ENCODE measurements around the gene ITIH6. TPM values are rescaled to one million over a fixed set of nuclear protein-coding genes. Genes with fewer than 3 reads are reported as not detected.
"Not testable (repeated sequence)": the region's sequence is repeated elsewhere in the genome, so short reads cannot be mapped to it uniquely, and the experiment has no call there.

The ITIH6 gene
- not detected in 2 replicates for total RNA-seq (2014; rRNA removed; shearing (Covaris generic))

GRCh38 chrX:54798137-54798536 lies at the start of gene ITIH6:
TSS of gene ITIH6 (minus strand) at chrX:54798255. CDS start at chrX:54798210, 45 bp downstream.
- no peaks in the 10 kb centered on the region for H3K36me3 ChIP-seq (replicated peaks; ENCODE audit: control insufficient read depth, insufficient read depth, low read length)
- no peak within 1 kb of the TSS for H3K4me3 ChIP-seq (ENCODE audit: insufficient read depth, low read depth, low read length)
- no peaks in the 10 kb centered on the region for H3K27me3 ChIP-seq (ENCODE audit: control insufficient read depth, insufficient read depth, low read length)
- no peak for DNase-seq

- not testable (repeated sequence) for H3K4me3 ChIP-seq (ENCODE audit: insufficient read depth, low read depth, low read length); H3K27me3 ChIP-seq (ENCODE audit: control insufficient read depth, insufficient read depth, low read length); DNase-seq; H3K36me3 ChIP-seq (replicated peaks; ENCODE audit: control insufficient read depth, insufficient read depth, low read length)
Observed at GRCh38 chrX:54847700-54848099, 49.6 kb upstream of the ITIH6 start.

GRCh38 chrX:54843050-54843449 lies 45.0 kb upstream of the ITIH6 start:
- H3K4me3 ChIP-seq (ENCODE audit: insufficient read depth, low read depth, low read length), result no peak overlapping the region
- no peak for DNase-seq
- H3K36me3 ChIP-seq (replicated peaks; ENCODE audit: control insufficient read depth, insufficient read depth, low read length), result no peaks in the 10 kb centered on the region
- no peaks in the 10 kb centered on the region for H3K27me3 ChIP-seq (ENCODE audit: control insufficient read depth, insufficient read depth, low read length)

- no peaks in the 10 kb centered on the region for H3K27me3 ChIP-seq (ENCODE audit: control insufficient read depth, insufficient read depth, low read length)
Observed at GRCh38 chrX:54842607-54843006, 44.6 kb upstream of the ITIH6 start.

GRCh38 chrX:54841184-54841874 lies 43.3 kb upstream of the ITIH6 start:
- H3K4me3 ChIP-seq (ENCODE audit: insufficient read depth, low read depth, low read length); DNase-seq; H3K27me3 ChIP-seq (ENCODE audit: control insufficient read depth, insufficient read depth, low read length); H3K36me3 ChIP-seq (replicated peaks; ENCODE audit: control insufficient read depth, insufficient read depth, low read length): not testable (repeated sequence)

More at GRCh38 chrX:54842607-54843006, 44.6 kb upstream of the ITIH6 start:
- Histone ChIP-seq H3K4me3 (ENCODE audit: insufficient read depth, low read depth, low read length) (no peak overlapping the region), H3K36me3 (replicated peaks; ENCODE audit: control insufficient read depth, insufficient read depth, low read length) (no peaks in the 10 kb centered on the region)
- no peak for DNase-seq

- no peak for DNase-seq
- Histone ChIP-seq H3K27me3 (ENCODE audit: control insufficient read depth, insufficient read depth, low read length) (no peaks in the 10 kb centered on the region), H3K4me3 (ENCODE audit: insufficient read depth, low read depth, low read length) (no peak overlapping the region), H3K36me3 (replicated peaks; ENCODE audit: control insufficient read depth, insufficient read depth, low read length) (no peaks in the 10 kb centered on the region)
Observed at GRCh38 chrX:54838583-54838982, 40.5 kb upstream of the ITIH6 start.

- no peak for DNase-seq
- H3K27me3 ChIP-seq (ENCODE audit: control insufficient read depth, insufficient read depth, low read length), result no peaks in the 10 kb centered on the region
- H3K4me3 ChIP-seq (ENCODE audit: insufficient read depth, low read depth, low read length), result no peak overlapping the region
- no peaks in the 10 kb centered on the region for H3K36me3 ChIP-seq (replicated peaks; ENCODE audit: control insufficient read depth, insufficient read depth, low read length)
Observed at GRCh38 chrX:54826598-54826997, 28.5 kb upstream of the ITIH6 start.

GRCh38 chrX:54825716-54826438 lies 27.8 kb upstream of the ITIH6 start:
- Histone ChIP-seq H3K36me3 (replicated peaks; ENCODE audit: control insufficient read depth, insufficient read depth, low read length) (no peaks in the 10 kb centered on the region), H3K27me3 (ENCODE audit: control insufficient read depth, insufficient read depth, low read length) (no peaks in the 10 kb centered on the region), H3K4me3 (ENCODE audit: insufficient read depth, low read depth, low read length) (no peak overlapping the region)
- peak; percentile 24 for DNase-seq

- H3K27me3 ChIP-seq (ENCODE audit: control insufficient read depth, insufficient read depth, low read length), result no peaks in the 10 kb centered on the region
- H3K36me3 ChIP-seq (replicated peaks; ENCODE audit: control insufficient read depth, insufficient read depth, low read length), result no peaks in the 10 kb centered on the region
- DNase-seq, result no peak
- H3K4me3 ChIP-seq (ENCODE audit: insufficient read depth, low read depth, low read length), result no peak overlapping the region
Observed at GRCh38 chrX:54824722-54825121, 26.7 kb upstream of the ITIH6 start.

GRCh38 chrX:54824195-54824594 lies 26.1 kb upstream of the ITIH6 start:
- DNase-seq, result peak; percentile 1

GRCh38 chrX:54821310-54821709 lies 23.3 kb upstream of the ITIH6 start:
- no peak overlapping the region for H3K4me3 ChIP-seq (ENCODE audit: insufficient read depth, low read depth, low read length)
- H3K27me3 ChIP-seq (ENCODE audit: control insufficient read depth, insufficient read depth, low read length), result no peaks in the 10 kb centered on the region
- H3K36me3 ChIP-seq (replicated peaks; ENCODE audit: control insufficient read depth, insufficient read depth, low read length), result no peaks in the 10 kb centered on the region
- peak; percentile 3 for DNase-seq

More at GRCh38 chrX:54824195-54824594, 26.1 kb upstream of the ITIH6 start:
- H3K4me3 ChIP-seq (ENCODE audit: insufficient read depth, low read depth, low read length), result no peak overlapping the region
- H3K27me3 ChIP-seq (ENCODE audit: control insufficient read depth, insufficient read depth, low read length), result no peaks in the 10 kb centered on the region
- no peaks in the 10 kb centered on the region for H3K36me3 ChIP-seq (replicated peaks; ENCODE audit: control insufficient read depth, insufficient read depth, low read length)

GRCh38 chrX:54820737-54821136 lies 22.7 kb upstream of the ITIH6 start:
- no peaks in the 10 kb centered on the region for H3K27me3 ChIP-seq (ENCODE audit: control insufficient read depth, insufficient read depth, low read length)
- H3K4me3 ChIP-seq (ENCODE audit: insufficient read depth, low read depth, low read length), result no peak overlapping the region
- DNase-seq, result peak; percentile 4
- no peaks in the 10 kb centered on the region for H3K36me3 ChIP-seq (replicated peaks; ENCODE audit: control insufficient read depth, insufficient read depth, low read length)

GRCh38 chrX:54819201-54819600 lies 21.1 kb upstream of the ITIH6 start:
- no peak for DNase-seq

GRCh38 chrX:54818221-54818620 lies 20.2 kb upstream of the ITIH6 start:
- DNase-seq, result peak; percentile 22
- Histone ChIP-seq H3K4me3 (ENCODE audit: insufficient read depth, low read depth, low read length) (no peak overlapping the region), H3K36me3 (replicated peaks; ENCODE audit: control insufficient read depth, insufficient read depth, low read length) (peaks cover 9% of the 10 kb centered on the region)

More at GRCh38 chrX:54819201-54819600, 21.1 kb upstream of the ITIH6 start:
- Histone ChIP-seq H3K4me3 (ENCODE audit: insufficient read depth, low read depth, low read length) (no peak overlapping the region), H3K27me3 (ENCODE audit: control insufficient read depth, insufficient read depth, low read length) (no peaks in the 10 kb centered on the region), H3K36me3 (replicated peaks; ENCODE audit: control insufficient read depth, insufficient read depth, low read length) (peaks cover 4% of the 10 kb centered on the region)

GRCh38 chrX:54817220-54817820 lies 19.3 kb upstream of the ITIH6 start:
- Histone ChIP-seq H3K4me3 (ENCODE audit: insufficient read depth, low read depth, low read length) (no peak overlapping the region), H3K36me3 (replicated peaks; ENCODE audit: control insufficient read depth, insufficient read depth, low read length) (peaks cover 12% of the 10 kb centered on the region), H3K27me3 (ENCODE audit: control insufficient read depth, insufficient read depth, low read length) (no peaks in the 10 kb centered on the region)
- peak; percentile 17 for DNase-seq

More at GRCh38 chrX:54818221-54818620, 20.2 kb upstream of the ITIH6 start:
- no peaks in the 10 kb centered on the region for H3K27me3 ChIP-seq (ENCODE audit: control insufficient read depth, insufficient read depth, low read length)
